DND-41 (cell line): ENCODE measurements around the gene REEP2.

Experiments
- EZH2 ChIP-seq: IDR thresholded peaks from 3 replicates; pipeline ENCODE4 v1.6.1; 2012; ENCODE audit warnings: borderline replicate concordance, low read depth, mild to moderate bottlenecking, moderate library complexity, low read length, inconsistent platforms; ENCODE audit not compliant: severe bottlenecking
- TF ChIP-seq, protein P1 (sequence below): IDR thresholded peaks from 2 replicates; pipeline ENCODE4 v1.5.1; 2012; ENCODE audit warnings: borderline replicate concordance, low read length, moderate library complexity, mild to moderate bottlenecking; ENCODE audit not compliant: poor library complexity, severe bottlenecking; ENCODE audit errors: extremely low read depth

DNA sequence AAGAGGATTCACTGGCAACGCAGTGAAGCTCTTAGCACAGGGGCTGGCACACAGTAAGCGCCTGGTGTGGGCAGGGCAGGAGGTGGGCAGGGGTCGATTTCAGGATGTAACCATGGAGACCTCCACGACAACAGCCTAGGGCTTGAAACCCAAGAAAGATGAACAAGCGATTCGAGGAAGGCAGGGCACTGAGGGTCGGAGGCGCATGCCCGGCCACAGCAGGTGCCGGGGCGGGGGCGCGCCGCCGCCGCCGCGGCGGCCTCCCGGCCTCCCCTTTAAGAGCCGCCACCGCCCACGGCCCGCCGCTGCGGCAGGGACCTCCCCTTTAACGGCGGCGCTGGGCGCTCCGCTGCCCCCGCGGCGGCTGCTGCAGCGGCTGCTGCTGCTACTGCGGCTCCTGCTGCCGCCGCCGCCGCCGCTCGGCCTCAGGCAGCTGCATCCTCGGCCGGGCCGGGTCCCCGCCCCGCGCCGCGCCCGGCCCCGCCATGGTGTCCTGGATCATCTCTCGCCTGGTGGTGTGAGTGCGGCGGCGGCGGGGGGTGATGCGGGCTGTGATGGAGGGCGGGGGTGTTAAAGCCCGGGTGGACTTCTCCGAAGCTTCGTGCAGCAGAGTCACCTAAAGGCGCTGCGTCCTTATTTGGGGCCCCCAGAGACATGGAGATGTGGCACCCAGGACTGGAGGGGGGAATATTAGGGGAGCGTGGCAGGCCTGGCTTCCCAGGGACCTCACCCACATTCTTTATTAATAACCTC lies at the start of gene REEP2:
- TF ChIP-seq, protein P1, sequence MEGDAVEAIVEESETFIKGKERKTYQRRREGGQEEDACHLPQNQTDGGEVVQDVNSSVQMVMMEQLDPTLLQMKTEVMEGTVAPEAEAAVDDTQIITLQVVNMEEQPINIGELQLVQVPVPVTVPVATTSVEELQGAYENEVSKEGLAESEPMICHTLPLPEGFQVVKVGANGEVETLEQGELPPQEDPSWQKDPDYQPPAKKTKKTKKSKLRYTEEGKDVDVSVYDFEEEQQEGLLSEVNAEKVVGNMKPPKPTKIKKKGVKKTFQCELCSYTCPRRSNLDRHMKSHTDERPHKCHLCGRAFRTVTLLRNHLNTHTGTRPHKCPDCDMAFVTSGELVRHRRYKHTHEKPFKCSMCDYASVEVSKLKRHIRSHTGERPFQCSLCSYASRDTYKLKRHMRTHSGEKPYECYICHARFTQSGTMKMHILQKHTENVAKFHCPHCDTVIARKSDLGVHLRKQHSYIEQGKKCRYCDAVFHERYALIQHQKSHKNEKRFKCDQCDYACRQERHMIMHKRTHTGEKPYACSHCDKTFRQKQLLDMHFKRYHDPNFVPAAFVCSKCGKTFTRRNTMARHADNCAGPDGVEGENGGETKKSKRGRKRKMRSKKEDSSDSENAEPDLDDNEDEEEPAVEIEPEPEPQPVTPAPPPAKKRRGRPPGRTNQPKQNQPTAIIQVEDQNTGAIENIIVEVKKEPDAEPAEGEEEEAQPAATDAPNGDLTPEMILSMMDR: no peak
- TF ChIP-seq EZH2: no peak
